HUES48 (cell line): ENCODE measurements around the gene NCKAP5.

Experiments
- H3K27ac ChIP-seq: one replicate; pipeline ENCODE4 v1.7.0; 2013; ENCODE audit warnings: low read depth, low read length, inconsistent platforms
- H3K27me3 ChIP-seq: 2 replicates; pipeline ENCODE4 v1.6.1; 2013; ENCODE audit warnings: mild to moderate bottlenecking, low read length; ENCODE audit not compliant: control insufficient read depth, insufficient read depth
- H3K36me3 ChIP-seq: 2 replicates; pipeline ENCODE4 v1.6.1; 2013; ENCODE audit warnings: low read length; ENCODE audit not compliant: control insufficient read depth, insufficient read depth
- H3K4me1 ChIP-seq: 2 replicates; pipeline ENCODE4 v1.6.1; 2013; ENCODE audit warnings: mild to moderate bottlenecking, low read length; ENCODE audit not compliant: control insufficient read depth, insufficient read depth
- H3K4me3 ChIP-seq: 2 replicates; pipeline ENCODE4 v1.5.1; 2013; ENCODE audit warnings: mild to moderate bottlenecking, low read depth, low read length
- H3K9ac ChIP-seq: 2 replicates; pipeline ENCODE4 v1.6.1; 2013; ENCODE audit warnings: mild to moderate bottlenecking, low read depth, low read length, moderate library complexity
- H3K9me3 ChIP-seq: 2 replicates; pipeline ENCODE4 v1.6.1; 2013; ENCODE audit warnings: low read length; ENCODE audit not compliant: control insufficient read depth, insufficient read depth

Gene NCKAP5

GRCh38 chr2:133380991-133381390, 187.3 kb downstream of the NCKAP5 start:
- H3K27me3 ChIP-seq, result no peaks in the 10 kb centered on the region
- H3K9me3 ChIP-seq, result no peaks in the 10 kb centered on the region
- no peaks in the 10 kb centered on the region for H3K36me3 ChIP-seq
- H3K9ac ChIP-seq, result no peak overlapping the region
- H3K4me3 ChIP-seq, result no peak overlapping the region
- H3K4me1 ChIP-seq, result peaks cover 16% of the 10 kb centered on the region
- no peak overlapping the region for H3K27ac ChIP-seq

- Histone ChIP-seq H3K9ac (no peak overlapping the region), H3K9me3 (no peaks in the 10 kb centered on the region), H3K4me3 (no peak overlapping the region), H3K36me3 (no peaks in the 10 kb centered on the region), H3K27me3 (no peaks in the 10 kb centered on the region), H3K27ac (no peak overlapping the region), H3K4me1 (peaks cover 16% of the 10 kb centered on the region)
Measured at GRCh38 chr2:133378928-133379549, 189.2 kb downstream of the NCKAP5 start.

- H3K36me3 ChIP-seq, result no peaks in the 10 kb centered on the region
- no peak overlapping the region for H3K4me3 ChIP-seq
- no peak overlapping the region for H3K9ac ChIP-seq
- H3K4me1 ChIP-seq, result peaks cover 16% of the 10 kb centered on the region
- no peak overlapping the region for H3K27ac ChIP-seq
- no peaks in the 10 kb centered on the region for H3K9me3 ChIP-seq
- H3K27me3 ChIP-seq, result no peaks in the 10 kb centered on the region
Measured at GRCh38 chr2:133378386-133378785, 189.9 kb downstream of the NCKAP5 start.

GRCh38 chr2:133377599-133377998, 190.7 kb downstream of the NCKAP5 start:
- Histone ChIP-seq H3K9ac (0 out of 2 replicates have a peak overlapping the region, but pooled peaks have one; percentile 33), H3K4me3 (no peak overlapping the region), H3K27me3 (no peaks in the 10 kb centered on the region), H3K27ac (peak overlapping the region; percentile 34), H3K4me1 (peaks cover 16% of the 10 kb centered on the region), H3K36me3 (no peaks in the 10 kb centered on the region), H3K9me3 (no peaks in the 10 kb centered on the region)

- Histone ChIP-seq H3K4me1 (peaks cover 16% of the 10 kb centered on the region), H3K27ac (no peak overlapping the region), H3K9ac (no peak overlapping the region), H3K27me3 (no peaks in the 10 kb centered on the region), H3K9me3 (no peaks in the 10 kb centered on the region), H3K4me3 (no peak overlapping the region), H3K36me3 (no peaks in the 10 kb centered on the region)
Measured at GRCh38 chr2:133377021-133377481, 191.2 kb downstream of the NCKAP5 start.

GRCh38 chr2:133374781-133375180, 193.5 kb downstream of the NCKAP5 start:
- Histone ChIP-seq H3K27me3 (no peaks in the 10 kb centered on the region), H3K4me1 (peaks cover 26% of the 10 kb centered on the region), H3K9ac (no peak overlapping the region), H3K27ac (no peak overlapping the region), H3K36me3 (no peaks in the 10 kb centered on the region), H3K9me3 (no peaks in the 10 kb centered on the region), H3K4me3 (no peak overlapping the region)

GRCh38 chr2:133371286-133371685, 197.0 kb downstream of the NCKAP5 start:
- Histone ChIP-seq H3K4me3 (no peak overlapping the region), H3K27me3 (no peaks in the 10 kb centered on the region), H3K4me1 (peaks cover 24% of the 10 kb centered on the region), H3K9me3 (no peaks in the 10 kb centered on the region), H3K9ac (no peak overlapping the region), H3K27ac (no peak overlapping the region), H3K36me3 (no peaks in the 10 kb centered on the region)

- H3K9ac ChIP-seq, result no peak overlapping the region
- H3K4me3 ChIP-seq, result peak overlapping the region; percentile 39; the same call in 1 of the 2 replicates
- peak overlapping the region; percentile 85 for H3K27ac ChIP-seq
- H3K9me3 ChIP-seq, result no peaks in the 10 kb centered on the region
- no peaks in the 10 kb centered on the region for H3K27me3 ChIP-seq
- peaks cover 24% of the 10 kb centered on the region for H3K4me1 ChIP-seq
- no peaks in the 10 kb centered on the region for H3K36me3 ChIP-seq
Measured at GRCh38 chr2:133369901-133370658, 198.2 kb downstream of the NCKAP5 start.

GRCh38 chr2:133365117-133365516, 203.1 kb downstream of the NCKAP5 start:
- H3K4me3 ChIP-seq, result no peak overlapping the region
- peaks cover 17% of the 10 kb centered on the region for H3K4me1 ChIP-seq
- no peaks in the 10 kb centered on the region for H3K9me3 ChIP-seq
- H3K36me3 ChIP-seq, result no peaks in the 10 kb centered on the region
- H3K27ac ChIP-seq, result no peak overlapping the region
- no peak overlapping the region for H3K9ac ChIP-seq
- H3K27me3 ChIP-seq, result no peaks in the 10 kb centered on the region

- no peak overlapping the region for H3K9ac ChIP-seq
- no peaks in the 10 kb centered on the region for H3K36me3 ChIP-seq
- H3K9me3 ChIP-seq, result no peaks in the 10 kb centered on the region
- H3K27me3 ChIP-seq, result no peaks in the 10 kb centered on the region
- H3K4me3 ChIP-seq, result no peak overlapping the region
- H3K4me1 ChIP-seq, result peaks cover 12% of the 10 kb centered on the region; the same call in 1 of the 2 replicates
- no peak overlapping the region for H3K27ac ChIP-seq
Measured at GRCh38 chr2:133364636-133365035, 203.6 kb downstream of the NCKAP5 start.

GRCh38 chr2:133363884-133364283, 204.4 kb downstream of the NCKAP5 start:
- Histone ChIP-seq H3K36me3 (no peaks in the 10 kb centered on the region), H3K9me3 (no peaks in the 10 kb centered on the region), H3K27ac (no peak overlapping the region), H3K9ac (no peak overlapping the region), H3K4me3 (no peak overlapping the region), H3K27me3 (no peaks in the 10 kb centered on the region), H3K4me1 (0 out of 2 replicates have a peak, but pooled peaks cover 6% of the 10 kb centered on the region)
